Naive thymus-derived CD4-positive, alpha-beta T cell (primary cell): Measurements from ENCODE around the gene IL17B. TPM values are rescaled to one million over a fixed set of nuclear protein-coding genes. Genes with fewer than 3 reads are reported as not detected.

Experiments used
- ATAC-seq: fragments of 150-1000 bp; cut with Tn5 transposase; 2 replicates; pipeline ENCODE4 v1.10.0; 2021; ENCODE audit warnings: mild to moderate bottlenecking, moderate library complexity
- CTCF ChIA-PET: fragments of 350-600 bp; sonication (Branson Sonifier 250); formaldehyde crosslinking; loops from one replicate; lab custom pipeline; 2021; ENCODE audit warnings: antibody characterized with exemption; lab: Charles Lee
- POLR2A ChIA-PET: fragments of 350-600 bp; sonication (Branson Sonifier 250); formaldehyde crosslinking; loops from one replicate; lab custom pipeline; 2021; ENCODE audit warnings: antibody characterized with exemption, inconsistent platforms; lab: Charles Lee
- DNase-seq, 9 donors: peaks; one replicate each; pipeline versions ENCODE4 v3.0.0 to v3.0.0-alpha.2; 2020 to 2022; ENCODE audit warnings: mixed read lengths in 1 of 9
- H3K27ac ChIP-seq: one replicate; pipeline ENCODE4 v1.7.0; 2013; ENCODE audit warnings: mild to moderate bottlenecking, low read depth, low read length, moderate library complexity
- H3K27me3 ChIP-seq, 2 donors: one replicate each; pipeline ENCODE4 v1.7.0; 2013; ENCODE audit warnings: low read length in 2 of 2, mild to moderate bottlenecking in 2 of 2, moderate library complexity in 2 of 2; ENCODE audit not compliant: control insufficient read depth in 2 of 2, insufficient read depth in 2 of 2
- H3K36me3 ChIP-seq, 3 experiments: 1 replicate in 2 of 3; 2 replicates in 1 of 3; pipeline ENCODE4 v1.7.0; 2013; ENCODE audit warnings: low read length in 3 of 3, mild to moderate bottlenecking in 3 of 3, moderate library complexity in 1 of 3; ENCODE audit not compliant: insufficient read depth in 3 of 3, control insufficient read depth in 2 of 3
- H3K4me1 ChIP-seq, 2 donors: one replicate each; pipeline ENCODE4 v1.7.0; 2013; ENCODE audit warnings: low read length in 2 of 2, mild to moderate bottlenecking in 2 of 2, moderate library complexity in 1 of 2; ENCODE audit not compliant: control insufficient read depth in 2 of 2, insufficient read depth in 2 of 2
- H3K4me3 ChIP-seq: 2 replicates; pipeline ENCODE4 v1.7.0; 2013; ENCODE audit warnings: mild to moderate bottlenecking, low read length
- H3K9me3 ChIP-seq, 3 experiments: 1 replicate in 2 of 3; 2 replicates in 1 of 3; pipeline ENCODE4 v1.7.0; 2013; ENCODE audit warnings: low read length in 3 of 3; ENCODE audit not compliant: control insufficient read depth in 2 of 3
- H3K27ac Mint-ChIP-seq, 9 donors: one replicate each; pipeline ENCODE4 v1.8.0; 2020 to 2022; ENCODE audit warnings: mixed read lengths in 9 of 9, mild to moderate bottlenecking in 8 of 9, moderate library complexity in 5 of 9, inconsistent platforms in 2 of 9
- H3K27me3 Mint-ChIP-seq, 5 donors: one replicate each; pipeline ENCODE4 v1.8.0; 2021 to 2022; ENCODE audit warnings: mixed read lengths in 5 of 5, mild to moderate bottlenecking in 1 of 5
- H3K36me3 Mint-ChIP-seq, 5 donors: one replicate each; pipeline ENCODE4 v1.8.0; 2020 to 2022; ENCODE audit warnings: mixed read lengths in 5 of 5, mild to moderate bottlenecking in 3 of 5, inconsistent platforms in 1 of 5
- H3K4me1 Mint-ChIP-seq, 7 donors: one replicate each; pipeline ENCODE4 v1.8.0; 2020 to 2022; ENCODE audit warnings: mixed read lengths in 7 of 7, mild to moderate bottlenecking in 3 of 7, inconsistent platforms in 1 of 7
- H3K4me3 Mint-ChIP-seq, 10 donors: one replicate each; pipeline ENCODE4 v1.8.0; 2020 to 2022; ENCODE audit warnings: mild to moderate bottlenecking in 10 of 10, mixed read lengths in 10 of 10, moderate library complexity in 6 of 10, inconsistent platforms in 2 of 10
- H3K9me3 Mint-ChIP-seq, 11 donors: one replicate each; pipeline ENCODE4 v1.8.0; 2020 to 2022; ENCODE audit warnings: mixed read lengths in 11 of 11, mild to moderate bottlenecking in 4 of 11, inconsistent platforms in 1 of 11, moderate library complexity in 1 of 11
- intact Hi-C, 2 donors: fragments of 100-400 bp; cut with micrococcal nuclease; formaldehyde crosslinking; loops; one replicate each; pipeline ENCODE4 v1.15.1; 2023
- polyA plus RNA-seq, 2 donors: library from polyadenylated mRNA; unstranded; fragments of 300-500 nt; fragmentation: Illumina TruSeq; gene quantifications; one replicate each; pipeline ENCODE4 v1.2.3, GENCODE V29; 2021
- total RNA-seq, 6 experiments: library from RNA in 5 of 6; stranded (reverse) in 5 of 6; gene quantifications; 1 replicate in 5 of 6; 2 replicates in 1 of 6; pipeline ENCODE4 v1.2.3 and lab custom pipeline; 2021 to 2026

The IL17B gene
- total and polyA plus RNA-seq, 7 experiments from 2014 or later = not detected

DNA sequence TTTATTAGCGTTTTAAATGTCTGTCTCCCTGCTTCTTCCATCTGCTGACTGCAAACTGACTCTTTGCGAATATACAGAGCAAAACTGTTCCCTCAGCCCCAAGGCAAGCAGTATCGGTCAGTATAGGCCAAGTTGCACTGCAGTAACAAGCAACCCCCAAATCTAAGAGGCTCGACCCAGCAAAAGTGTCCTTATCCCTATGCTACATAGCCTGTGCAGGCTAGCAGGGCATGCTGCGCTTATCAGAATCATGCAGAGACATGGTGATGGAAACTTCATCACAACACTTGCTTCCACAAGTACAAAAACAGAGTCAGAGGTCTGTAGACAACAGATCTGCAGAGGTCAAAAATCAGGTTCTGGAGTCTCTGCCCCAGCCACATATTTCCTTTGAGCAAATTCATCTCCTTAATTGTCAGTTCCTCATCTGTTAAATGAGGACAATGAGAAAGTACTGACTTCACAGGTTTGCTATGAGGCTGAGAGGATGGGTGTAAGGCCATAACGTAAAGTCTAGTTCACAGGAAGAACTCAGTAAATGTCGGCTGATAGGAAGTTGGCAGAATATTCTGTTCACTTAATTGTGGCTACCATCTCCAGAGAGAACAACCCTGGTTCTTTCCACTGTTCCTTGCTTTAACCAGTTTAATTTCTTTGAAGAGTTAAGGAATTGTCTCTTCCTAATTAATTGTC, 9.6 kb upstream of the IL17B start:
- no peak overlapping the region for H3K4me3 Mint-ChIP-seq
- intact Hi-C loops = no loop called here
- no peak overlapping the region for H3K27ac Mint-ChIP-seq
- peaks cover 0 to 6% (median 0%) of the 10 kb centered on the region in 7 donors for H3K4me1 Mint-ChIP-seq
- Histone ChIP-seq H3K27me3 (no peaks in the 10 kb centered on the region), H3K4me1 (no peaks in the 10 kb centered on the region), H3K4me3 (no peak overlapping the region), H3K27ac (no peak overlapping the region), H3K9me3 (no peaks in the 10 kb centered on the region), H3K36me3 (no peaks in the 10 kb centered on the region)
- DNase-seq = no peak
- ATAC-seq = no peak
- ChIA-PET POLR2A (no interaction called here), CTCF (interaction anchor here (1.3 kb wide), 1 partner anchor 72 kb away, joined by 3 read pairs; no protein-coding TSS in a partner anchor)
- H3K27me3 Mint-ChIP-seq = peaks cover 0 to 9% (median 0%) of the 10 kb centered on the region in 5 donors
- no peaks in the 10 kb centered on the region for H3K9me3 Mint-ChIP-seq
- H3K36me3 Mint-ChIP-seq = peaks cover 0 to 4% (median 0%) of the 10 kb centered on the region in 5 donors

DNA sequence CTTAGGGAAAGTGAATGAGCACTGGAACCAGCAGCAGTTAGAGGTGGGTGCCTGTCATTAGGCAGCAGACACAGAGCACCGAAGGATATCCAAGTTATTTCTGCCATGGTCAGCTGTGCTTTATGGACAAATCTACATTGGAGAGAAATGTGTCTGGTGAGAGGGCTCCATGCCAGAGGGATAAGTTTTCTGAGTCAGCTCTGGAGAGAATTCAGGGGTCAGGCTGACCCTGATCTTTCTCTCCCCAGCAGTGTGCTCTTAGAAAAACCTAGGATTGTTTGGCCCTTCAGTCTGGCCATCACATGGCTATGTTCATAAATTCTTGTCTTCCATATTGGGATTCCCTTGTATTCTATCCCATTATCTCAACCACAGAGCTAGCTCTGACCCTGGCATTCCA, 8.9 kb upstream of the IL17B start:
- Histone ChIP-seq H3K36me3 (no peaks in the 10 kb centered on the region), H3K27ac (no peak overlapping the region), H3K4me3 (no peak overlapping the region), H3K27me3 (no peaks in the 10 kb centered on the region), H3K4me1 (no peaks in the 10 kb centered on the region), H3K9me3 (no peaks in the 10 kb centered on the region)
- intact Hi-C loops = no loop called here
- no peak overlapping the region for H3K27ac Mint-ChIP-seq
- ChIA-PET POLR2A (interaction anchor here (0.8 kb wide), 1 partner anchor 599 kb away, joined by 3 read pairs; no protein-coding TSS in a partner anchor), CTCF (interaction anchor here (0.6 to 1.2 kb wide), 3 partner anchors 21 to 180 kb away, joined by 3 to 4 read pairs (median 3); partner anchors contain the start of gene GRPEL2)
- peaks cover 0 to 4% (median 0%) of the 10 kb centered on the region in 5 donors for H3K36me3 Mint-ChIP-seq
- DNase-seq = no peak
- H3K27me3 Mint-ChIP-seq = peaks cover 0 to 9% (median 0%) of the 10 kb centered on the region in 5 donors
- H3K4me1 Mint-ChIP-seq = peaks cover 0 to 6% (median 0%) of the 10 kb centered on the region in 7 donors
- H3K4me3 Mint-ChIP-seq = no peak overlapping the region
- ATAC-seq = no peak
- no peaks in the 10 kb centered on the region for H3K9me3 Mint-ChIP-seq

GRCh38 chr5:149387081-149387631, 8.1 kb upstream of the IL17B start:
- H3K36me3 Mint-ChIP-seq = peaks cover 0 to 4% (median 0%) of the 10 kb centered on the region in 5 donors
- Histone ChIP-seq H3K4me3 (no peak overlapping the region), H3K27ac (no peak overlapping the region), H3K9me3 (no peaks in the 10 kb centered on the region), H3K36me3 (no peaks in the 10 kb centered on the region), H3K27me3 (no peaks in the 10 kb centered on the region), H3K4me1 (no peaks in the 10 kb centered on the region)
- H3K4me1 Mint-ChIP-seq = peaks cover 0 to 6% (median 0%) of the 10 kb centered on the region in 7 donors
- POLR2A ChIA-PET = no interaction called here
- no peak overlapping the region for H3K4me3 Mint-ChIP-seq
- ATAC-seq = no peak
- intact Hi-C loops = no loop called here
- DNase-seq = no peak
- no peak overlapping the region for H3K27ac Mint-ChIP-seq
- CTCF ChIA-PET = interaction anchor here (1.0 to 1.2 kb wide), 2 partner anchors 20 to 181 kb away, joined by 3 read pairs; no protein-coding TSS in a partner anchor
- no peaks in the 10 kb centered on the region for H3K9me3 Mint-ChIP-seq
- H3K27me3 Mint-ChIP-seq = peaks cover 0 to 9% (median 0%) of the 10 kb centered on the region in 5 donors

DNA sequence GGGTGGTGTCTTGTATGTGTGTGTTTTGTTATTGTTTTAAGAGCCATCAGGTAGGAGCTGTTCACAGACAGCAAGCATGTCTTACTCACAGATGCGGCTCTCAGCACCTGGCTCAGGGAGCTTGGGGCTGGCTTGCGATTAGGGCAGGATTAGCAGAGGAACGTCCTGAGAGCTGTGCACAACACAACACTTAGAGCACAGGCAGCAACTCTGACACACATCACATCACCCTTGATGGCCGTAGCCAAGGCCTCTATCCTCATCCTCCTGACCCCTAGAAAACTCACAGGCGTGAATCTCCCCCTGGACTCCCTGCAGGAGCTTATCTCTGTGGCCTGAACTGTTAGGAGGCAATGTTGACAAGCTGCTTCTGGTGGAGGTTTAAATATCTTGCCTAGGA, 7.1 kb upstream of the IL17B start:
- ChIA-PET CTCF (no interaction called here), POLR2A (interaction anchor here (0.5 to 0.8 kb wide), 2 partner anchors 141 to 660 kb away, joined by 3 read pairs; no protein-coding TSS in a partner anchor)
- intact Hi-C loops = no loop called here
- no peaks in the 10 kb centered on the region for H3K27me3 ChIP-seq
- DNase-seq (no peak), ATAC-seq (no peak)
- H3K9me3 ChIP-seq = no peaks in the 10 kb centered on the region
- peaks cover 0 to 4% (median 0%) of the 10 kb centered on the region in 5 donors for H3K36me3 Mint-ChIP-seq
- no peak overlapping the region for H3K4me3 Mint-ChIP-seq
- no peaks in the 10 kb centered on the region for H3K9me3 Mint-ChIP-seq
- H3K4me3 ChIP-seq = no peak overlapping the region
- peaks cover 0 to 10% (median 4%) of the 10 kb centered on the region in 7 donors for H3K4me1 Mint-ChIP-seq
- H3K4me1 ChIP-seq = no peaks in the 10 kb centered on the region
- H3K27ac ChIP-seq = no peak overlapping the region
- H3K27me3 Mint-ChIP-seq = peaks cover 0 to 9% (median 0%) of the 10 kb centered on the region in 5 donors
- no peaks in the 10 kb centered on the region for H3K36me3 ChIP-seq
- H3K27ac Mint-ChIP-seq = peak overlapping the region in 2 of 9 donors; percentile 28 to 59

DNA sequence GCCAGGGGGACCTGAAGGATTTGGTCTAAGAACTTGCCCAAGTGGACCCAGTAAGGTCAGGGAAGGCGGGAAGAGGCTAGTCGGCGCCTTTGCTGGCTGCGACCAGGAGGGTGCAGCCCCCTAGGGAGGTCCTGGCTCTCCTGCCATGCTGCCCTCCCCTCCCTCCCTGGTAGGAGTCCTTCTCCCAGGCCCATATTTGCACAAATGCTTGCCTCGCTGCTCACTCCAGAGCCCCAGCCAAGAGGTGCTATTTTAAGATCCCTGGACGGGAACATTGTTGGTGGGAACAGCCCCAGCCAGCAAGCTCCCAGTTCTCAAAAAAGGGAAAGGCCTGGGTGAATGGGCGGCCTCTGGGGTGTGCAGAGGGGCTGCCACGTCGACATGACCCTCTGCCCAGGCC, 4.3 kb upstream of the IL17B start:
- intact Hi-C loops = no loop called here
- Mint-ChIP-seq H3K9me3 (no peaks in the 10 kb centered on the region), H3K36me3 (peaks cover 0 to 2% (median 0%) of the 10 kb centered on the region in 5 donors), H3K4me3 (no peak overlapping the region), H3K27me3 (peaks cover 0 to 3% (median 0%) of the 10 kb centered on the region in 5 donors), H3K27ac (no peak overlapping the region), H3K4me1 (peaks cover 0 to 5% (median 4%) of the 10 kb centered on the region in 7 donors)
- DNase-seq = no peak
- Histone ChIP-seq H3K4me1 (no peaks in the 10 kb centered on the region), H3K36me3 (no peaks in the 10 kb centered on the region), H3K4me3 (no peak overlapping the region), H3K27ac (no peak overlapping the region), H3K9me3 (no peaks in the 10 kb centered on the region), H3K27me3 (no peaks in the 10 kb centered on the region)
- ATAC-seq = no peak
- POLR2A ChIA-PET = no interaction called here
- CTCF ChIA-PET = interaction anchor here (0.6 to 1.5 kb wide), 5 partner anchors 17 to 291 kb away, joined by 3 to 6 read pairs (median 3); no protein-coding TSS in a partner anchor

- Mint-ChIP-seq H3K9me3 (no peaks in the 10 kb centered on the region), H3K4me3 (no peak overlapping the region), H3K27me3 (no peaks in the 10 kb centered on the region), H3K27ac (no peak overlapping the region), H3K36me3 (no peaks in the 10 kb centered on the region), H3K4me1 (peaks cover 0 to 5% (median 4%) of the 10 kb centered on the region in 7 donors)
- Histone ChIP-seq H3K4me1 (no peaks in the 10 kb centered on the region), H3K27me3 (no peaks in the 10 kb centered on the region), H3K4me3 (no peak overlapping the region), H3K27ac (no peak overlapping the region), H3K9me3 (no peaks in the 10 kb centered on the region), H3K36me3 (no peaks in the 10 kb centered on the region)
- POLR2A ChIA-PET = no interaction called here
- ATAC-seq (no peak), DNase-seq (no peak)
- CTCF ChIA-PET = interaction anchor here (0.6 to 4.1 kb wide), 16 partner anchors 9 to 290 kb away, joined by 3 to 30 read pairs (median 4); partner anchors contain the start of gene PCYOX1L
- intact Hi-C loops = loop anchor here (1.0 kb wide), 4 partner anchors 52 to 236 kb away; no protein-coding TSS in a partner anchor
Observed at GRCh38 chr5:149382517-149383220, 3.6 kb upstream of the IL17B start.
